GM12872 (cell line): ENCODE measurements around the gene BAZ2A.

Experiments
- TF ChIP-seq, protein P1 (sequence below): IDR thresholded peaks from 3 replicates; pipeline ENCODE4 v1.5.1; 2011; ENCODE audit warnings: low read depth, mild to moderate bottlenecking, low read length, moderate library complexity; ENCODE audit not compliant: insufficient read depth

Gene BAZ2A

DNA sequence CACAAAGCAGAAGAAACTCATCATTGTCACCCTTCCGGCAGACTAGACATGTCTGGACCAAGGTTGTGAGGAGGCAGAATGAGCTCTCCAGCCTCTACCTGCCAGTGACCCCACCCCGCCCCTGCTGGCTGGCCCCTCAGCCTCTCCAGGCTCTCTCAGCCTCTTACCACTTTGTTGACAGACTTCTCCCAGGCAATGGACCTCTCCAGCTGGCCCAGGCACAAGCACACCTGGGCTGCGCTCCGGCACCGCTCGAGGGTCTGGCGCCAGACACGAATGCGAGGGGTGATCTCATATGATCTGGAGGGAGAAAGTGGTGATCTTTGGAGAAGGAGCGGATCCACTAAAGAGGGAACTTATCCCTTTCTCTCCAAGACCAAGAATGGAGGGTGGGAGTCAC lies 30.3 kb downstream of the BAZ2A start:
- TF ChIP-seq, protein P1, sequence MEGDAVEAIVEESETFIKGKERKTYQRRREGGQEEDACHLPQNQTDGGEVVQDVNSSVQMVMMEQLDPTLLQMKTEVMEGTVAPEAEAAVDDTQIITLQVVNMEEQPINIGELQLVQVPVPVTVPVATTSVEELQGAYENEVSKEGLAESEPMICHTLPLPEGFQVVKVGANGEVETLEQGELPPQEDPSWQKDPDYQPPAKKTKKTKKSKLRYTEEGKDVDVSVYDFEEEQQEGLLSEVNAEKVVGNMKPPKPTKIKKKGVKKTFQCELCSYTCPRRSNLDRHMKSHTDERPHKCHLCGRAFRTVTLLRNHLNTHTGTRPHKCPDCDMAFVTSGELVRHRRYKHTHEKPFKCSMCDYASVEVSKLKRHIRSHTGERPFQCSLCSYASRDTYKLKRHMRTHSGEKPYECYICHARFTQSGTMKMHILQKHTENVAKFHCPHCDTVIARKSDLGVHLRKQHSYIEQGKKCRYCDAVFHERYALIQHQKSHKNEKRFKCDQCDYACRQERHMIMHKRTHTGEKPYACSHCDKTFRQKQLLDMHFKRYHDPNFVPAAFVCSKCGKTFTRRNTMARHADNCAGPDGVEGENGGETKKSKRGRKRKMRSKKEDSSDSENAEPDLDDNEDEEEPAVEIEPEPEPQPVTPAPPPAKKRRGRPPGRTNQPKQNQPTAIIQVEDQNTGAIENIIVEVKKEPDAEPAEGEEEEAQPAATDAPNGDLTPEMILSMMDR, result no peak

DNA sequence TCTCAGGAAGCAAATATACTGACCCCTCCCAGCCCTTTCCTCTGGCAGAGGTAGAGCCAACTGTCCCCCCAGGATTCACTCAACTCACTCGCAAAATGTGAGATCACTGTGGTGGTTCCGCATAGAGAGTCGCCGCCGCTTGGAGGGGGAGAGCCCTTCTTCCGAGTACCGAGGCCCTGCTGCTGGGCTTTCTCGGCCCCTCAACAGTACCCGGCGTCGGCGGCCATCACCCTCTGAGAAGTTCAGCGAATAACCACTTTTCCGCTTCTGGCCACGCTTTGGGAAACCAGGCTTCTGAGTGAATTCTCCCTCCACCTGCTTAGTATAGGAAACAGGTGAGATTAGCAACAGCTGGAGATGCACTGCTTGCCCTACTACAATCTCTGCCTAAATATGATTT lies 31.1 kb downstream of the BAZ2A start:
- TF ChIP-seq, protein P1, result no peak

DNA sequence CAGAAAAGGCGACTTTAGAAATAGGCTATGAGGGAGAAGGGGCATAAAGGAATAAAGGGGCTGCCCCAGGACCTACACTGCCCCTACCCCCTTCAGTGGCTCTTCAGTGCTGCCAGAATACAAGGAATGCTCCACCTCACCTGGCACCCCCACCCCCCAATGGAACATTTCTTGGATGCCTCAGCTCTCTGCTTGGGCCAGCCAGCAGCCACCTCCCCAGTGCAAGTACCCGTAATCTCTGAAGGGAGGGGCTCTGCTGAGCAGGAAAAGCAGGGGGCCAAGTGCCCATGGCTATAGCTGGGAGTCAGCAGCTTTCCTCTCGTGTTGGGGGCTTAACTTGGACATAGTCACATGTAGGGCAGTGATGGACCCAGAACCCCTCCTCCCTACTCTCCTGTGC lies 33.3 kb downstream of the BAZ2A start:
- TF ChIP-seq, protein P1, result no peak

DNA sequence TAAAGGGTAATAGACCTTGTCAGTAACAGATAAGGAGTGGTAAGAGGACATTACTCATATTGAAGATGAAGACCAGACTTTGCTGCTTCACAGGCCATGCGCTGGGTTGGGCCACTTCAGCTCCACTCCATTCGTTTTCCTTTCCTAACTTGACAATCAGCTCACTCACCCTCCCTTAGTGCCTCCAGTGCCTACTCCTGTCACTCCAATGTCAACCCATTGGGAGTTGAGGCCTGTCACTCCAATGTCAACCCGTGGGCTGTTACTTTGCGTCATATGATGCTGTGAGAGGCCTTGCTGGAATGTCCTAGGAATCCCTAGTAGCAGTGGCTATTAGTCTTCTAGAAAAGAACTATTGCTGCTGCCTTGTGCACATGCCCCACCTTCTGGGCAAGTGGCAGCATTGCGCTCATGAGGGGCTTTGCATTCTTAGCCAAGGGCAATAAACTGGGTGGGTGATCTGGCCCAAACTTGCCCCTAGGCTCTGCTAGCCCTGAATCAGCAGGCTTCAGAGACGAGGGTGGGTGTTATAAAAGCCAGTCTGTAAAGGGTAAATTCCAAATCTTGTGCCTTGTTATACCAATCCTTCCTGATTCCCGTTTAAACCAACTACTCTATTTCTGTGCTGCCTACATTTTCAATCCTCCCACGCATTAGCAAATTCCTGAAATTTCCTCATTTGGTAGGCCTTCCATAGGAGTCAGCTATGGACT lies 36.1 kb downstream of the BAZ2A start:
- TF ChIP-seq, protein P1, result peak; percentile 93

DNA sequence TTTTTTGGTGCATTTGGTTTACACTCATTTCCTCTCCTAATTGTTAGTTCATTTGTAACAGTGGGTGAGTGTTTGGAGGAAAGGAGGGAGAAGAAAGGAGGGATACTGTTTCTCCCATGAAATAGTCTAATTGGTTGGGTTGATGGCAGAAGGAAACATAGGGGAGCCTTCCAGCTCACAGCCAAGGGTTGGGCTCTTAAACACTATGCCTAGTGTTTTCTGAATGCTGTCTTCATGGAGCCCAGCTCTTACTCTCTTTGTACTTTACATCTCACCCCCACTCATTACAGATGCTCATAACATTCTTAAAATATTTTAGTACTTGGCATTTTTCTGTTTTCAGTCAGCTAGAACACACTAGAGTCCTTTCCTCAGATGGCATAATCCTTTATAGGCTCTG lies 38.2 kb downstream of the BAZ2A start:
- TF ChIP-seq, protein P1, result no peak

DNA sequence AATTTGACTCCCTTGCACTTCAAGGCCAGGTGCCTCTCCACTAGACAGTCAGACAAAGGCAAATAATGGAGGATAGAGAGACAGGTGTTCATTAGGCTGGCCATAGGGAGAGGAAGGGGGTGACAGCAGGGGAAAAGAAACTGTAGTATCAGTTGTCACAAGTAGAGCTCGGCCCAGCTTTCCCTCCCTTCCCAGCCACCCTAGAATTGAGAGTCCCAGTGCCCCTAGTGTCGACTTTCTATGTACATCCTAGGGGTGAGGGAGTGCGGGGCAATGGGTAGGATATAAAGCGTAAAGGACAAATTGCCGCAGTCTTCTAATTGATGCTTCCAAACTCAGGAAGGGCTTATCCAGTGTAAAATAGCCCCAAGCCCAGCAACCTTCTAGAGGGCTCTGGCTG lies 39.0 kb downstream of the BAZ2A start:
- TF ChIP-seq, protein P1, result no peak

DNA sequence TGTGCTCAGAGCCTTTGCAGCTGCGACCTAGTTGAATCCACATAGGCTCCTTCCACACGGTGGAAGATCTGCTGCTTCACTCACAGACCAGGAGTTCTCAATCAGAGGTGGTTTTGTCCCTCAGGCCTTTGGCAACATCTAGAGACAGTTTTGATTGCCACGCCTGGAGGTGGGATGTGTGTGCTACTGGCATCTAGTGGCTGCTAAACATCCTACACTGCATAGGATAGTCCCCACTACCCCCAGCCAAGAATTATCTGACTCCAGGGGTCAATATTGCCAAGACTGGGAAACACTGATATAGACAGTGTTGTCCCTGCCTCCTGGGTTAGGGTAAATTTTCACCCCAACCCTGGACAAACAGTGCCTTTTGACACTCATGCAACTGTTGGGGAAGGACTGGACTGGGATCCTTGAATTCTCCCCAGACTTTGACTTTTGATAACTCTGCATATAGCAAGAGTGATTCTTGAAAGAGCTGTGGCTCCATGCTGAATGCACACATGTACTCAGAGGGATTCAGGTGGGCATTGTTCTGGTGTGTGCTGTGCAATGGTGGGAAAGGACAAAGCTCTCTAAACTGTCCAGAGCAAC lies 39.8 kb downstream of the BAZ2A start:
- TF ChIP-seq, protein P1, result peak; percentile 79
